ENCODE measurements around the gene SAMMSON.

SAMMSON gene

GRCh38 chr3:69994919-69995318, 4.6 kb upstream of the SAMMSON start:
- H3K27ac Mint-ChIP-seq = peak overlapping the region; percentile 78
- H3K4me1 Mint-ChIP-seq (ENCODE audit: low read depth) = peaks cover 21% of the 10 kb centered on the region
- intact Hi-C loops (cut with micrococcal nuclease) = no loop called here
- H3K36me3 Mint-ChIP-seq (ENCODE audit: low read depth) = no peaks in the 10 kb centered on the region
- peaks cover 7% of the 10 kb centered on the region for H3K9me3 Mint-ChIP-seq
- H3K27me3 Mint-ChIP-seq = no peaks in the 10 kb centered on the region
- peak overlapping the region; percentile 32 for H3K4me3 Mint-ChIP-seq

- Mint-ChIP-seq H3K9me3 (peaks cover 7% of the 10 kb centered on the region), H3K27ac (no peak overlapping the region), H3K4me1 (ENCODE audit: low read depth) (peaks cover 21% of the 10 kb centered on the region), H3K36me3 (ENCODE audit: low read depth) (no peaks in the 10 kb centered on the region), H3K4me3 (no peak overlapping the region), H3K27me3 (no peaks in the 10 kb centered on the region)
- intact Hi-C loops (cut with micrococcal nuclease) = no loop called here
Measured at GRCh38 chr3:69997631-69998307, 1.8 kb upstream of the SAMMSON start.

GRCh38 chr3:69998759-69999139, 784 bp upstream of the SAMMSON start:
- Mint-ChIP-seq H3K9me3 (peaks cover 7% of the 10 kb centered on the region), H3K4me1 (ENCODE audit: low read depth) (peaks cover 21% of the 10 kb centered on the region), H3K36me3 (ENCODE audit: low read depth) (no peaks in the 10 kb centered on the region), H3K27me3 (no peaks in the 10 kb centered on the region), H3K4me3 (no peak overlapping the region), H3K27ac (peak overlapping the region; percentile 39)
- intact Hi-C loops (cut with micrococcal nuclease) = no loop called here

- intact Hi-C loops (cut with micrococcal nuclease) = no loop called here
- no peak overlapping the region for H3K4me3 Mint-ChIP-seq
- H3K36me3 Mint-ChIP-seq (ENCODE audit: low read depth) = no peaks in the 10 kb centered on the region
- H3K27me3 Mint-ChIP-seq = no peaks in the 10 kb centered on the region
- peaks cover 7% of the 10 kb centered on the region for H3K9me3 Mint-ChIP-seq
- peaks cover 14% of the 10 kb centered on the region for H3K4me1 Mint-ChIP-seq (ENCODE audit: low read depth)
- H3K27ac Mint-ChIP-seq = no peak overlapping the region
Measured at GRCh38 chr3:70000028-70000410, 486 bp downstream of the SAMMSON start.

- Mint-ChIP-seq H3K36me3 (ENCODE audit: low read depth) (no peaks in the 10 kb centered on the region), H3K4me3 (no peak overlapping the region), H3K4me1 (ENCODE audit: low read depth) (peaks cover 8% of the 10 kb centered on the region), H3K9me3 (peaks cover 7% of the 10 kb centered on the region), H3K27ac (no peak overlapping the region), H3K27me3 (no peaks in the 10 kb centered on the region)
- intact Hi-C loops (cut with micrococcal nuclease) = no loop called here
Measured at GRCh38 chr3:70000563-70001081, 1.1 kb downstream of the SAMMSON start.

- Mint-ChIP-seq H3K4me1 (ENCODE audit: low read depth) (no peaks in the 10 kb centered on the region), H3K36me3 (ENCODE audit: low read depth) (no peaks in the 10 kb centered on the region), H3K27me3 (peaks cover 2% of the 10 kb centered on the region), H3K4me3 (no peak overlapping the region), H3K27ac (no peak overlapping the region), H3K9me3 (peaks cover 7% of the 10 kb centered on the region)
- intact Hi-C loops (cut with micrococcal nuclease) = no loop called here
Measured at GRCh38 chr3:70003119-70003518, 3.6 kb downstream of the SAMMSON start.

GRCh38 chr3:70006089-70006488, 6.6 kb downstream of the SAMMSON start:
- Mint-ChIP-seq H3K27ac (no peak overlapping the region), H3K9me3 (peaks cover 8% of the 10 kb centered on the region), H3K27me3 (peaks cover 3% of the 10 kb centered on the region), H3K4me1 (ENCODE audit: low read depth) (peaks cover 11% of the 10 kb centered on the region), H3K36me3 (ENCODE audit: low read depth) (no peaks in the 10 kb centered on the region), H3K4me3 (no peak overlapping the region)
- intact Hi-C loops (cut with micrococcal nuclease) = no loop called here

GRCh38 chr3:70010346-70010745, 10.8 kb downstream of the SAMMSON start:
- intact Hi-C loops (cut with micrococcal nuclease) = no loop called here
- peaks cover 6% of the 10 kb centered on the region for H3K27me3 Mint-ChIP-seq
- no peak overlapping the region for H3K4me3 Mint-ChIP-seq
- peaks cover 8% of the 10 kb centered on the region for H3K9me3 Mint-ChIP-seq
- H3K27ac Mint-ChIP-seq = peak overlapping the region; percentile 78
- H3K4me1 Mint-ChIP-seq (ENCODE audit: low read depth) = peaks cover 23% of the 10 kb centered on the region
- no peaks in the 10 kb centered on the region for H3K36me3 Mint-ChIP-seq (ENCODE audit: low read depth)

GRCh38 chr3:70011582-70011981, 12.0 kb downstream of the SAMMSON start:
- H3K27ac Mint-ChIP-seq = no peak overlapping the region

GRCh38 chr3:70020906-70021660, 21.6 kb downstream of the SAMMSON start:
- Mint-ChIP-seq H3K27me3 (no peaks in the 10 kb centered on the region), H3K27ac (no peak overlapping the region), H3K4me3 (no peak overlapping the region), H3K9me3 (no peaks in the 10 kb centered on the region), H3K4me1 (ENCODE audit: low read depth) (no peaks in the 10 kb centered on the region), H3K36me3 (ENCODE audit: low read depth) (no peaks in the 10 kb centered on the region)
- intact Hi-C loops (cut with micrococcal nuclease) = no loop called here

More at GRCh38 chr3:70011582-70011981, 12.0 kb downstream of the SAMMSON start:
- Mint-ChIP-seq H3K27me3 (peaks cover 6% of the 10 kb centered on the region), H3K9me3 (peaks cover 8% of the 10 kb centered on the region), H3K36me3 (ENCODE audit: low read depth) (no peaks in the 10 kb centered on the region), H3K4me1 (ENCODE audit: low read depth) (peaks cover 23% of the 10 kb centered on the region), H3K4me3 (no peak overlapping the region)
- intact Hi-C loops (cut with micrococcal nuclease) = no loop called here

GRCh38 chr3:70028361-70028760, 28.8 kb downstream of the SAMMSON start:
- Mint-ChIP-seq H3K4me1 (ENCODE audit: low read depth) (no peaks in the 10 kb centered on the region), H3K36me3 (ENCODE audit: low read depth) (no peaks in the 10 kb centered on the region), H3K4me3 (no peak overlapping the region), H3K9me3 (no peaks in the 10 kb centered on the region), H3K27me3 (no peaks in the 10 kb centered on the region), H3K27ac (no peak overlapping the region)
- intact Hi-C loops (cut with micrococcal nuclease) = no loop called here

- intact Hi-C loops (cut with micrococcal nuclease) = no loop called here
- no peak overlapping the region for H3K4me3 Mint-ChIP-seq
- no peak overlapping the region for H3K27ac Mint-ChIP-seq
- no peaks in the 10 kb centered on the region for H3K4me1 Mint-ChIP-seq (ENCODE audit: low read depth)
- peaks cover 3% of the 10 kb centered on the region for H3K27me3 Mint-ChIP-seq
- H3K9me3 Mint-ChIP-seq = no peaks in the 10 kb centered on the region
- H3K36me3 Mint-ChIP-seq (ENCODE audit: low read depth) = no peaks in the 10 kb centered on the region
Measured at GRCh38 chr3:70038693-70039092, 39.2 kb downstream of the SAMMSON start.

GRCh38 chr3:70040386-70040785, 40.9 kb downstream of the SAMMSON start:
- Mint-ChIP-seq H3K36me3 (ENCODE audit: low read depth) (no peaks in the 10 kb centered on the region), H3K4me1 (ENCODE audit: low read depth) (no peaks in the 10 kb centered on the region), H3K4me3 (no peak overlapping the region), H3K9me3 (no peaks in the 10 kb centered on the region), H3K27me3 (peaks cover 3% of the 10 kb centered on the region), H3K27ac (no peak overlapping the region)
- intact Hi-C loops (cut with micrococcal nuclease) = no loop called here

- H3K4me3 Mint-ChIP-seq = no peak overlapping the region
- peaks cover 3% of the 10 kb centered on the region for H3K27me3 Mint-ChIP-seq
- intact Hi-C loops (cut with micrococcal nuclease) = no loop called here
- H3K9me3 Mint-ChIP-seq = no peaks in the 10 kb centered on the region
- no peaks in the 10 kb centered on the region for H3K4me1 Mint-ChIP-seq (ENCODE audit: low read depth)
- H3K27ac Mint-ChIP-seq = no peak overlapping the region
- no peaks in the 10 kb centered on the region for H3K36me3 Mint-ChIP-seq (ENCODE audit: low read depth)
Measured at GRCh38 chr3:70042641-70043040, 43.1 kb downstream of the SAMMSON start.
